ENCODE measurements around the gene PRKACG. TPM values are rescaled to one million over a fixed set of nuclear protein-coding genes. Genes with fewer than 3 reads are reported as not detected.

PRKACG gene
- total and polyA plus RNA-seq, 2 of the 8 experiments (the other 6 are each of a cell fraction or from before 2014, with no cell fraction given), result not detected

DNA sequence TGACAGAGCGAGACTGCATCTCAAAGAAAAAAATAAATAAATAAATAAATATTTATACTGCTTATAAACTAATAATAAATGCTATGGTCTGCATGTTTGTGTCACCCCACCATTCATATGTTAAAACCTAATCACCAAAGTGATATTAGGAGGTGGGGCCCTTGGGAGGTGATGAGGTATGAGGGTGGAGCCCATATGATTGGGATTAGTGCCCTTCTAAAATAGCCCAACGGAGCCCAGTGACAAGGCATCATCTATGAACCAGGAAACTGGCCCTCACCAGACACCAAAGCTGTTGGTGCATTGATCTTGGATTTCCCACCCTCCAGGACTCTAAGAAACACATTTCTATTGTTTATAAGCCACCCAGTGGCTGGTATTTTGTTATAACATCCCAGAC, 26.7 kb upstream of the PRKACG start:
- H2AFZ ChIP-seq (ENCODE audit: low read length), result no peak overlapping the region
- no peak overlapping the region for H3K18ac ChIP-seq (ENCODE audit: extremely low read depth, low read length)
- H2BK5ac ChIP-seq (ENCODE audit: low read depth, low read length), result no peak overlapping the region
- FAIRE-seq (no peak), DNase-seq (ENCODE audit: low read depth in 1 of 2, low spot score in 2 of 2) (no peak)
- H4K91ac ChIP-seq (replicated peaks; ENCODE audit: insufficient read length, low read length), result no peak overlapping the region
- TF ChIP-seq YY1 (IDR thresholded peaks at IDR 0.05; ENCODE audit: low read depth, low read length), result no peak
- TF ChIP-seq KDM5A (IDR thresholded peaks at IDR 0.05; ENCODE audit: low read length), result no peak
- no peak for TF ChIP-seq POU5F1 (IDR thresholded peaks at IDR 0.05; ENCODE audit: low read depth, low read length)
- no peak for TF ChIP-seq TCF12 (IDR thresholded peaks at IDR 0.05; ENCODE audit: low read depth, low read length)
- H4K8ac ChIP-seq (ENCODE audit: extremely low read depth, insufficient read depth, low read length), result no peak overlapping the region
- peaks cover 13% of the 10 kb centered on the region; the same call in 1 of the 2 replicates for H3K79me1 ChIP-seq (ENCODE audit: low read depth, low read length)
- H3K14ac ChIP-seq (ENCODE audit: insufficient read length), result no peak overlapping the region
- H2BK12ac ChIP-seq (ENCODE audit: low read depth, low read length), result no peak overlapping the region
- H3K4me1 ChIP-seq (replicated peaks in 1 of 4; ENCODE audit: control insufficient read depth in 3 of 4, insufficient read depth in 4 of 4, low read length in 3 of 4), result peaks cover 8 to 21% (median 10%) of the 10 kb centered on the region in 4 experiments
- H3K9me3 ChIP-seq (ENCODE audit: insufficient read depth in 2 of 2, low read depth in 1 of 2, low read length in 1 of 2), result no peaks in the 10 kb centered on the region
- no peak overlapping the region for H3K27ac ChIP-seq (ENCODE audit: low read depth, low read length)
- H2BK20ac ChIP-seq (ENCODE audit: low read length), result no peak overlapping the region
- H2BK15ac ChIP-seq (ENCODE audit: low read length), result no peak overlapping the region
- ChIA-PET POLR2A (ENCODE audit: partially characterized antibody) (interaction anchor here (1.4 kb wide), 1 partner anchor 8 kb away, joined by 3 read pairs; no protein-coding TSS in a partner anchor), CTCF (ENCODE audit: partially characterized antibody) (no interaction called here)
- no peak overlapping the region for H4K5ac ChIP-seq (ENCODE audit: insufficient read length, low read depth, low read length)
- no peak overlapping the region for H3K9ac ChIP-seq (replicated peaks in 1 of 4; ENCODE audit: extremely low read depth in 1 of 4, low read depth in 3 of 4, low read length in 3 of 4)
- H2BK120ac ChIP-seq (replicated peaks; ENCODE audit: low read depth, low read length), result no peak overlapping the region
- H3K27me3 ChIP-seq (replicated peaks in 1 of 4; ENCODE audit: control insufficient read depth in 3 of 4, extremely low read depth in 1 of 4, insufficient read depth in 3 of 4, low read length in 3 of 4), result no peaks in the 10 kb centered on the region
- WGBS, 2 experiments (ENCODE audit: extremely low coverage in 1 of 2, insufficient coverage in 1 of 2, insufficient read length in 1 of 2, insufficient replicate concordance in 2 of 2, low coverage in 1 of 2, low lambda C conversion rate in 2 of 2, missing lambda C conversion rate in 1 of 2), result 97% methylated on average over 2 of the region's 2 CpGs; no CpG with 5 or more reads in 1 of the 2 experiments
- H3K4ac ChIP-seq (replicated peaks; ENCODE audit: insufficient read length, low read depth, low read length), result no peak overlapping the region
- no peak overlapping the region for H3K4me3 ChIP-seq (ENCODE audit: extremely low read depth in 1 of 4, insufficient read depth in 2 of 4, low read depth in 3 of 4, low read length in 4 of 4)
- H3K23me2 ChIP-seq (ENCODE audit: low read depth, low read length), result peaks cover 7% of the 10 kb centered on the region; the same call in 1 of the 2 replicates
- no peak overlapping the region for H2AK5ac ChIP-seq (ENCODE audit: low read depth, low read length)
- no peaks in the 10 kb centered on the region for H3K36me3 ChIP-seq (ENCODE audit: control insufficient read depth in 2 of 4, insufficient read depth in 4 of 4, low read length in 3 of 4)
- peaks cover 0 to 10% of the 10 kb centered on the region in 2 experiments for H4K20me1 ChIP-seq (replicated peaks in 1 of 2; ENCODE audit: control insufficient read depth in 1 of 2, insufficient read depth in 2 of 2, low read length in 2 of 2)
- no peak overlapping the region for H3K23ac ChIP-seq (ENCODE audit: insufficient read length)
- H3K79me2 ChIP-seq (ENCODE audit: control insufficient read depth in 1 of 2, insufficient read depth in 2 of 2, low read length in 2 of 2), result peaks cover 15 to 88% of the 10 kb centered on the region in 2 experiments
- H3K4me2 ChIP-seq (ENCODE audit: insufficient read depth in 1 of 2, low read depth in 2 of 2, low read length in 2 of 2), result no peak overlapping the region
- H3K56ac ChIP-seq (replicated peaks; ENCODE audit: insufficient read length, low read depth, low read length), result no peak overlapping the region

All from H1 (cell line).